Activated naive CD4-positive, alpha-beta T cell treated with anti-CD3 and anti-CD28 coated beads, Interleukin-2, amount 50 U/mL, for 16 hours (primary cell): Measurements from ENCODE around the gene EIF4G1.

Source experiments
- DNase-seq: peaks from one replicate; pipeline ENCODE4 v3.0.0-alpha.2; 2020

EIF4G1 gene

DNA sequence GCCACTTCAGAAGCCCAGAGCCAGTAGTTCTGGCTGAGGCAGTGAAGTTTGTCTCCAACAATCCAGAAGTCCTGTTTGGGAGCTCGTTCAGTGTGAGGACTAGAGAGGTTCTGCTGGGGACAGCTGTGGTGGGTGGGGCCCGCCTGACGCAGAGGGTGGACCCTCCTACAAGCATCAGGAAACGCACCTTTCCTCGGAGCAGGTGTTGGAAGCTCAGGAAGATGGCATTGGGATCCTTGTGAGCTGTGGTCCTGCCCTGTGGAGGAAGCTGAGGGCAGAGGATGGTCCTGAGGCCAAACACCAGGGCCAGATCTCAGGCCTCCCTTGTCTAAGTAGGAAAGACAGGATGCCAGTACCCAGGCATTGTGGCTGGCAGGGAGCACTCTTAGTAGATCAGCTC, 58.5 kb downstream of the EIF4G1 start:
- DNase-seq, result no peak

DNA sequence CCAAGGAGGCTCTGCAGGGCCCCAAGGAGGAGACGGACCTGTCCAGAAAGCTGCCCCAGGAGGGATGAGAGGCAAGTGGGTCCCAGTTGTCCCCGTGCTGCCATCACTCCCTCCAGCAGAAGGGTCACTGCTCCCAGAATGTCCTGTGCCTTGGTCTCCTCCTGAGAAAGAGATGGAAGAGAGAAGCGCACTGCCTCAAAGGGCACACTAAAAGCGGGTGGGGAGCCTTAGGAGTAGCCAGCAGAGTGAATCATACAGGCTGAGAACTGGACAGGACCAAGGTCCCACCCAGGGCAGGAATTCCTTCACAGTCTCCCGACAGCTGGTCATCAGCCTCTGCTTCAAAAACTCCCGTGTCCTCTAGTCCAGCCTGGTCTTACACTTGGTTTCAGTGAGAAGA, 59.0 kb downstream of the EIF4G1 start:
- no peak for DNase-seq

DNA sequence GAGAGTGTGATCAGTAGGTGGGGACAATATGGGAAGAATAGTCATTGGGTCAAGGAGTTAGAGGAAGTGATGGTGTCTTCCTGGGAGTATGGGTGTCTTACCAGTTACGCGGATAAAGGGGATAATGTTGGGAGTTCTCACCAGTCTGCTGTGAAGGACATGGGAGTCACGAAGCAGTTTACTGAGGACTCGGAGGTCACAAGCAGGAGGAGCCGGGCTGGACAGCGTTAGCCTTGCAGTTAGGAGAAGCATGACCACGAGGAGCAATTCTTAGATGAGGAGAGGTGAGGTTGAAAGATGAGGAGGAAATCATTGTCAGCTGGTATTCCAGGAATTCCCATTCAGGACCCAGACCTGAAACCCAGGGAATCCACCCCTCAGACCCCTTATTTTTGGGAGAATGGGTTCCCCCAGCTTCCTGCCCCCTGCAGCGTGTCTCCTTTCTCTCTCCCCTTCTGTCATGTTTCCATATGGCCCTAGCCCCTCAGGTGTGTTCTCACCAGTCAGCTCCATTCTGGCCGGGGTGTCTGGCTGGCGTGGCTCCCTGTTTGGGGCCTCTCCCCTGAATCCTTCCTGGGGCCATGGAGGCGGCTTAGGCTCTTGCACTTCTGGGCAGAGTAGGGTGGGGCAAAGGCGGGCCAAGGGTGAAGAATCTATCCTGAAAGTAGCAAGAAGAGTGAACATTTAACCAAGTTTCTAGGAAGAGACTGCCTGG, 61.5 kb downstream of the EIF4G1 start:
- DNase-seq, result no peak

DNA sequence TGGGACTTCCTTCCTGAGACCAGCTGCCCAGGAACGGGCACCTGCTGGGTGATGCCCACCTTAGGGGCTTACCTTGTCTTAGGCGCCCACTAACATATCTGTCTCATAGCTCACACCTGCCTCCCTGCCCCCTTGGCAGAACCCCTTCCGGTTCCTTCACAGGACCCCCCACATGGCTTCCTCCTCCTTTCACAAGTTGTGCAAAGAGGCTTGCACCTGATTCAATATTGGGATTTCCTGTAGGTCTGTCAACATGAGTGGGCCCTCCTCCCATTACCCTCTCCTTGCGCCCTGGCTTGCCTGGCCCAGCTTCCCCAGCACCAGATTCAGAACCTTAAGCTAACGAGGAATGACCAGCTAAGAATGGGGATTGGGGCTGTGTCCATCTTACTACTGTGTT, 63.0 kb downstream of the EIF4G1 start:
- no peak for DNase-seq

DNA sequence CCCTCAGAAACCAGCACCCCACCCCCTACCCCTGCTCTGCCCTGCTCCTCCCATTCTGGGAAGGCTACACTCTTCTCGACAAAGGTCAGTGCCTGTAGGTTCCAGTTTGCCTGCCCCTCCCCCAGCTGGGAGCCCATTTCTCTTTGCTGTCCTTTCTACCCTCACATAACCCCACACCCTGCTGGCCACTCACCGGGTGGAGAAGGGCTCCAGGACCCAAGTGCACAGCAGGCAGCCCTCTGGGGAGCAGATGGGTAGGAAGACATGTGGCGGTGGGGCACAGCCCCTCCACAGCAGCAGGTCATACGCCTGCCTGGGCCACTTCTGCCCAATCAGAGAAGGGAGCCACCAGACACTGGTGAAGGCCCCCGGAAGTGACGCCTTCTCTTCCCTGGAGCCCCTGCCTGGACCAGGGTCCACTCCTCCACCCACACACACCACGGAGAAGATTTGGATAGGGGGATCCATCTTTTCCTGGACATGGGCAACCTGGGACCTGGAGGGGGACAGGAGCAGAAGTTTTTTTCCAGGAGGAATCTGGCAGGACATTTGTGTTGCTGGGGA, 63.6 kb downstream of the EIF4G1 start, which contains the start of gene THPO:
TSS of gene THPO (minus strand) at position 326 of the 564 bp plus-strand sequence. CDS start 1,948 bp downstream, outside the sequence.
- no peak for DNase-seq

DNA sequence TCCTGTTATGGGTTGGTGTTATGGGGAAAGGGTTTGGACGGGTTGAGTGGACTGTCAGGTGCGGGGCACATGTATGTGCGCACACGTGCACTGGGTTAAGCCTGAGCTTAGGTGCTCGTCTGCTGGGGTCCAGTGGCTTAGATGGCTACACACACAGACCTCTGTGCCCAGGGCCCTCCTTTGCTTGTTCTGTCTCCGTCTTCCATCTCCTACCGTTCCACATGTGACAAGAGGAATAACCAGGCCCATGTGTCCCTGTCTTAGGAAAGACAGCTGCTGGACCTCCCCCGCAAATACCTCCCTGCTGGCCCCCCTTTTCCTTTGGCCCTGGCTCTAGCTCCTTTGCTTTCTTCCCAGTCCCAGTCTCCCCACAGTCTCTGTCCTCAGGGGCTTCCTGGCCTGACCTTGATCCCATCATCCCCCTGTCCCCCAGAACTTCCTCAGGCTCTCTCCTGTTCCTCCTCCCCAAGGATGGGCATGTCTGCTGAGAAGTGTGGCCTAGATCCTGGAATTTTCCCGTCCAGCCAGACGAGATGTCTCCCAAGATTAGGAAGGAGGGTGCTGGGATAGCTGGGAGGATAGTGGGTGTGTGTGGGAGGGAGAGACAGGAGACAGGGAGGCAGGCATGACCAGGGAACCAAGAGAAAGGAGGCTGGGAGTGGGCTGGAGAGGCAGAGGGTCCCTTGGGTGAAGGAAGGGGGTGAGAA, 64.4 kb downstream of the EIF4G1 start:
- no peak for DNase-seq

DNA sequence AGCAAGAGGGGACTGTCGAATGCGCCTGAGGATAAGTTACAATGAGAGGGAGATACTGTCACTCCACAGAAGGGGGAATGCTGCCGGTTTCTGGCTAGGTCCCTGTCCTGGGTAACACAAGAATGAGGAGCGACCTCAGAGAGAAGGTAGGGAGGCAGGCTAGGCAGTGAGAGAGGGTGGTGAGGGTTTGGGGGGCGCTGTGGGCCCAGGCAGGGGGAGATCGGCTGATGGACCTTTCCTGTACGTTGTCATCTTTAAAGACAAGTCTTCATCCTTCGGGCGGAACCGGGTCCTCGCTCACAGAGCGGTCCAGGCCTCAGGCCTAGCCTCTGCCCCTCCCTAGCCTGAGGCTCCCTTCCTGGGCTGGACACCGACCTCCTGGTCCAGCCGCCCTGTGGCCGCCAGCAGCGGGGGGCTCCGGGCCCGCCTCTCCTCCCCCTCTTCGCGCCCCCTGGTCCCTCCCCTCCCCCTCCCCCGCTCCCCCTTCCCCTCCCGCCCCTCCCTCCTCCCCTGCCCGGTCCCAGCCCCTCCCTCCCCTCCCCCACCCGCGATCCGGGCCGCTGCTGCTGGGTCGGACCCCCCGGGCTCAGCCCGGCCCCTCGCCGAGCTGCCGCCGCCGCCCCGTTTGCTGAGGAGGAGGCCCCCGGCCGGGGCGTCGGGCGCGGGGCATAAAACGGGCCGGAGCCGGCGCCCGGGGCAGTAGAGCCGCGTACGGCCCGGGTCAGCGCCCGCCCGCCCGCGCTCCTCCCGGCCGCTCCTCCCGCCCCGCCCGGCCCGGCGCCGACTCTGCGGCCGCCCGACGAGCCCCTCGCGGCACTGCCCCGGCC, 65.2 kb downstream of the EIF4G1 start, which contains the start of gene CHRD:
TSS of gene CHRD (plus strand) at position 697 of the 827 bp plus-strand sequence. CDS start 265 bp downstream, outside the sequence.
- DNase-seq, result no peak

DNA sequence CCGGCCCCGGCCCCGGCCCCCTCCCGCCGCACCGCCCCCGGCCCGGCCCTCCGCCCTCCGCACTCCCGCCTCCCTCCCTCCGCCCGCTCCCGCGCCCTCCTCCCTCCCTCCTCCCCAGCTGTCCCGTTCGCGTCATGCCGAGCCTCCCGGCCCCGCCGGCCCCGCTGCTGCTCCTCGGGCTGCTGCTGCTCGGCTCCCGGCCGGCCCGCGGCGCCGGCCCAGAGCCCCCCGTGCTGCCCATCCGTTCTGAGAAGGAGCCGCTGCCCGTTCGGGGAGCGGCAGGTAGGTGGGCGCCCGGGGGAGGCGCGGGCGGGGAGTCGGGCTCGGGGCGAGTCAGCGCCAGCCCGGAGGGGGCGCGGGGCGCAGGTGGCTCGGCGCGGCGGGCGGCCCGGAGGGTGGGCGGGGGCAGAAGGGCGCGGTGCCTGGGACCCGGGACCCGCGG, 65.8 kb downstream of the EIF4G1 start:
- peak; percentile 41 for DNase-seq

DNA sequence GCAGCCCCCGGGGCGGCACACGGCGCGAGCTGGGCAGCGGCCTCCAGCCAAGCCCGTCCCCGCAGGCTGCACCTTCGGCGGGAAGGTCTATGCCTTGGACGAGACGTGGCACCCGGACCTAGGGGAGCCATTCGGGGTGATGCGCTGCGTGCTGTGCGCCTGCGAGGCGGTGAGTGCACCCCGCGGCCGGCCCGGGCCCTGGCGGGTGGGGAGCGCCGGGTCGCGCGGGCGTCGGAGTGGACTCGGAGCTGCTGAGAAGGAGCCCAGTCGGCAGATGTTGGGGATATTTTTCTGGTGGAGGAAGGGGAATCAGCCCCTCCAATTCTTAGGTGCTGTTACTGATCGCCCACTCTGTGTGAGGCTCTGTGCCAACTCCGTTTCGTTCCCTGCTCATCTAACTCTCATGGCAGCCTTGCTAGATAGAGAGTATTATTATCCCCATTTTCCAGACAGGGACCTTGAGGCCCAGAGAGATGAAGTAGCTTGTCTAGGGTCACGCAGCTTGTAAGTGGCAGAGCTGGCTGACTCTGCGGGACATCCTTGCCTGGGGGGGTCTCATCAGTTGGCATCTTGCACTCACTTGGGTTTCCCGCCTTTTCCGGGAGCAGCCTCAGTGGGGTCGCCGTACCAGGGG, 66.3 kb downstream of the EIF4G1 start:
- DNase-seq, result no peak

DNA sequence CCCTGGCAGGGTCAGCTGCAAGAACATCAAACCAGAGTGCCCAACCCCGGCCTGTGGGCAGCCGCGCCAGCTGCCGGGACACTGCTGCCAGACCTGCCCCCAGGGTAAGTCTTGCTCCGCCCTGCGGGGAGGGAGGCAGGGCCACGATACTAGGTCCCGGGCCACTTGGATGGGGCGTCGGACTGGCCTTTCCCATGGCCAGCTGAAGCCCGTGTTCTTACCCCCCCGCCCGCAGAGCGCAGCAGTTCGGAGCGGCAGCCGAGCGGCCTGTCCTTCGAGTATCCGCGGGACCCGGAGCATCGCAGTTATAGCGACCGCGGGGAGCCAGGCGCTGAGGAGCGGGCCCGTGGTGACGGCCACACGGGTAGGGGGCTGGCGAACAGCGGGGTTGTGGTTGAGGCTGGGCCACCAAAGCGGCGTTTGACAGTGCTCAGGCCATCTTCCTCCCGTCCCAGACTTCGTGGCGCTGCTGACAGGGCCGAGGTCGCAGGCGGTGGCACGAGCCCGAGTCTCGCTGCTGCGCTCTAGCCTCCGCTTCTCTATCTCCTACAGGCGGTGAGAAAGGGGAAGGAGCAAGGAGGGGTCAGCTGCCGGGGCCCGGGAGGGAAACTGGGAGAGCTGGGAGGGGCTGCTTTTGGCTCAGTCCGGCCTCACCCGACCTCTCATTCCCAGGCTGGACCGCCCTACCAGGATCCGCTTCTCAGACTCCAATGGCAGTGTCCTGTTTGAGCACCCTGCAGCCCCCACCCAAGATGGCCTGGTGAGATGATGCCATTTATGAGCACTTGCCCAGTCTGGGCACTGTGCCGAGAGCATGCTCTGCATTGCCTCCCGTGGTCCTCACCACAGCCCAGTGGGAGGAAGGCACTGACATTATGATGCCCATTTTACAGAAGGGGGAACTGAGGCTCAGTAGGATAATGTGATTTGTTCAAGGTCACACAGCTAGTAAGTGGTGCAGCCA, 67.1 kb downstream of the EIF4G1 start:
- DNase-seq, result no peak

DNA sequence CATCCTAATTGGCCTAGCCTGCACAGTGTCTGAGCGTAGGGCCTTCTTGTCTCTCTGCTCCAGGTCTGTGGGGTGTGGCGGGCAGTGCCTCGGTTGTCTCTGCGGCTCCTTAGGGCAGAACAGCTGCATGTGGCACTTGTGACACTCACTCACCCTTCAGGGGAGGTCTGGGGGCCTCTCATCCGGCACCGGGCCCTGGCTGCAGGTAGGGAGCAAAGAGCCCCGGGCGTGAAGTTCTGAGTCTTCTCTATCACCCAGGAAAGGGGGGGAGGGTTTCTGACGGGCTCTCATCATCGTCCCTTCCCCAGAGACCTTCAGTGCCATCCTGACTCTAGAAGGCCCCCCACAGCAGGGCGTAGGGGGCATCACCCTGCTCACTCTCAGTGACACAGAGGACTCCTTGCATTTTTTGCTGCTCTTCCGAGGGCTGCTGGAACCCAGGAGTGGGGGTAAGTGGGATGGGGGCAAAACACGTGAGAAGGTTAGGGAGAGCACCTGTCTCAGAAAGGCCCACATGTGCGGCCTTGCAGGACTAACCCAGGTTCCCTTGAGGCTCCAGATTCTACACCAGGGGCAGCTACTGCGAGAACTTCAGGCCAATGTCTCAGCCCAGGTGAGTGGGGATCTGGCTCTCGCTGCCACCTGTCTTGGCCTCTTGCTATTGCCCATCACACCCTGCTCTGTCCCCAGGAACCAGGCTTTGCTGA, 68.1 kb downstream of the EIF4G1 start:
- no peak for DNase-seq

DNA sequence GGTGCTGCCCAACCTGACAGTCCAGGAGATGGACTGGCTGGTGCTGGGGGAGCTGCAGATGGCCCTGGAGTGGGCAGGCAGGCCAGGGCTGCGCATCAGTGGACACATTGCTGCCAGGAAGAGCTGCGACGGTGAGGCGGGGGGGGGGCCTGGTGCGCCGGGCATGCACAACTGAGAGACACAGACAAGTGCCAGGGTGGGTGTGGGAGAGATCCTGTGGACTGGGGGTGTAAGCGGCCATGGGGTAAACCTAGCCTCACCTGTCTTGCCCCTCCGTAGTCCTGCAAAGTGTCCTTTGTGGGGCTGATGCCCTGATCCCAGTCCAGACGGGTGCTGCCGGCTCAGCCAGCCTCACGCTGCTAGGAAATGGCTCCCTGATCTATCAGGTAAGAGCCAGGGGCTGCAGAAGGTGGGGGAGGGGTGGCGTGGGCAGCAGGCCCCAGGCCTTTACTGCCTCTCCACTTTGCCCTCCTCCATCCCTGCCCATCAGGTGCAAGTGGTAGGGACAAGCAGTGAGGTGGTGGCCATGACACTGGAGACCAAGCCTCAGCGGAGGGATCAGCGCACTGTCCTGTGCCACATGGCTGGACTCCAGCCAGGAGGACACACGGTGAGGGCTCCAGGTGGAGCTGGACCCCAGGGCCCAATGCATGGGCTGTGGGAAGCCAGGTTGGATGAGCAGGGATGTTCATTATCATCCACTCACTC, 68.8 kb downstream of the EIF4G1 start:
- DNase-seq, result no peak

DNA sequence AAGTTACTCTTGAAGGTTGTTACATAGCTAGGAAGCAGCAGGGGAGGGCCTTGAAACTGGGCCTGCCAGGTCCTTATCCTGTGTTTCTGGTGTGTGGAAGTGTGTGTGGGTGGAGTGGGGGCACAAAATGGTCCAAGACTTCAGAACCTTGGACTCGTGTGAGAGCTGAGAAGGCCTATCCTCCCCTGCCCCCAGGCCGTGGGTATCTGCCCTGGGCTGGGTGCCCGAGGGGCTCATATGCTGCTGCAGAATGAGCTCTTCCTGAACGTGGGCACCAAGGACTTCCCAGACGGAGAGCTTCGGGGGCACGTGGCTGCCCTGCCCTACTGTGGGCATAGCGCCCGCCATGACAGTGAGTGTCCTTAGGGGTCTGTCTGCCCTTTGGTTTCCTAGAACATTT, 69.9 kb downstream of the EIF4G1 start:
- no peak for DNase-seq
